Activated T-helper 17 cell treated with anti-CD3 and anti-CD28 coated beads, Interleukin-2, amount 50 U/mL, for 72 hours (primary cell): ENCODE data around the gene MLLT3. TPM values are rescaled to one million over a fixed set of nuclear protein-coding genes. Genes with fewer than 3 reads are reported as not detected.
A peak's percentile ranks its signal among the peaks of the same experiment; 100 is the strongest.
"Not testable (repeated sequence)": the region's sequence is repeated elsewhere in the genome, so short reads cannot be mapped to it uniquely, and the experiment has no call there.

Experiments
- ATAC-seq: fragments of 150-1000 bp; cut with Tn5 transposase; replicated peaks from 2 replicates; pipeline ENCODE4 v1.10.0; 2021; ENCODE audit warnings: mild to moderate bottlenecking, moderate library complexity
- H3K27ac Mint-ChIP-seq: one replicate; pipeline ENCODE4 v1.8.0; 2022; ENCODE audit warnings: mixed read lengths
- H3K27me3 Mint-ChIP-seq: one replicate; pipeline ENCODE4 v1.8.0; 2022; ENCODE audit warnings: mixed read lengths
- H3K36me3 Mint-ChIP-seq: one replicate; pipeline ENCODE4 v1.8.0; 2022; ENCODE audit warnings: low read depth, mild to moderate bottlenecking, mixed read lengths
- H3K4me1 Mint-ChIP-seq: one replicate; pipeline ENCODE4 v1.8.0; 2022; ENCODE audit warnings: mixed read lengths
- H3K4me3 Mint-ChIP-seq: one replicate; pipeline ENCODE4 v1.8.0; 2022; ENCODE audit warnings: mild to moderate bottlenecking, mixed read lengths
- H3K9me3 Mint-ChIP-seq: one replicate; pipeline ENCODE4 v1.8.0; 2022; ENCODE audit warnings: mixed read lengths
- total RNA-seq, 2 donors: library from RNA; stranded (reverse); gene quantifications; one replicate each; pipeline ENCODE4 v1.2.3, GENCODE V29; 2022

Gene MLLT3
- total RNA-seq, 2 donors from 2014 or later, result 45.7 to 54.9 TPM

- H3K4me1 Mint-ChIP-seq, result peaks cover 11% of the 10 kb centered on the region
- no peak overlapping the region for H3K4me3 Mint-ChIP-seq
- H3K27ac Mint-ChIP-seq, result no peak overlapping the region
- peaks cover 18% of the 10 kb centered on the region for H3K36me3 Mint-ChIP-seq
- ATAC-seq, result no peak
- no peaks in the 10 kb centered on the region for H3K27me3 Mint-ChIP-seq
- H3K9me3 Mint-ChIP-seq, result no peaks in the 10 kb centered on the region
These were observed 27.7 kb downstream of the MLLT3 start for GRCh38 chr9:20594608-20595007.

DNA sequence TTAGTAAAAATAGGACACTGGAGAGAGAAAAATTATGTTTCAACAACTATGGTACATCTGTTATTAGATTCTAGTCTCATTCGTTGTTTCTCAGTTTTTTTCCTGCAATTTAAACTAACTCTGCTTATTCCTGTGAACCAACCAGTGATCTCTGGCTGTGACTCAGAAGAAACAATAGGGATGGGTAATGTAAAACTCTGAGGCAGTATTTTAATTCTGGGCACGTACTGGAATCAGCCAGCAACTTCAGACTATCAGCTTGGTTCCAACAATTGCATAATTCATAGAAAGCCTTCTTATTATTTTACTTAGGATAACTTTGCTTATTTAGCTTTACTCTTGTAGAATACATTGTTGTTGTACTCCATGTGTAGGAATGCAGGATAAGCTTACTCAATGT lies 28.8 kb downstream of the MLLT3 start:
- H3K36me3 Mint-ChIP-seq, result peaks cover 17% of the 10 kb centered on the region
- no peak for ATAC-seq
- no peaks in the 10 kb centered on the region for H3K27me3 Mint-ChIP-seq
- no peak overlapping the region for H3K4me3 Mint-ChIP-seq
- no peaks in the 10 kb centered on the region for H3K9me3 Mint-ChIP-seq
- H3K4me1 Mint-ChIP-seq, result peaks cover 11% of the 10 kb centered on the region
- no peak overlapping the region for H3K27ac Mint-ChIP-seq

GRCh38 chr9:20593105-20593504 lies 29.2 kb downstream of the MLLT3 start:
- Mint-ChIP-seq H3K27me3 (no peaks in the 10 kb centered on the region), H3K4me1 (peaks cover 7% of the 10 kb centered on the region), H3K36me3 (peaks cover 17% of the 10 kb centered on the region), H3K4me3 (no peak overlapping the region), H3K9me3 (no peaks in the 10 kb centered on the region), H3K27ac (no peak overlapping the region)
- ATAC-seq, result no peak

GRCh38 chr9:20592673-20593072 lies 29.6 kb downstream of the MLLT3 start:
- H3K9me3 Mint-ChIP-seq, result no peaks in the 10 kb centered on the region
- ATAC-seq, result no peak
- H3K36me3 Mint-ChIP-seq, result peaks cover 17% of the 10 kb centered on the region
- peaks cover 5% of the 10 kb centered on the region for H3K4me1 Mint-ChIP-seq
- no peaks in the 10 kb centered on the region for H3K27me3 Mint-ChIP-seq
- no peak overlapping the region for H3K27ac Mint-ChIP-seq
- H3K4me3 Mint-ChIP-seq, result no peak overlapping the region

- H3K27me3 Mint-ChIP-seq, result no peaks in the 10 kb centered on the region
- H3K4me3 Mint-ChIP-seq, result no peak overlapping the region
- no peak for ATAC-seq
- no peaks in the 10 kb centered on the region for H3K9me3 Mint-ChIP-seq
- H3K4me1 Mint-ChIP-seq, result peaks cover 5% of the 10 kb centered on the region
- peak overlapping the region; percentile 20 for H3K27ac Mint-ChIP-seq
- H3K36me3 Mint-ChIP-seq, result peaks cover 17% of the 10 kb centered on the region
These were observed 31.1 kb downstream of the MLLT3 start for GRCh38 chr9:20591223-20591622.

- Mint-ChIP-seq H3K4me1 (peaks cover 38% of the 10 kb centered on the region), H3K27me3 (no peaks in the 10 kb centered on the region), H3K9me3 (no peaks in the 10 kb centered on the region), H3K27ac (no peak overlapping the region), H3K36me3 (peaks cover 9% of the 10 kb centered on the region), H3K4me3 (no peak overlapping the region)
- peak; percentile 47 for ATAC-seq
These were observed 37.2 kb downstream of the MLLT3 start for GRCh38 chr9:20584968-20585643.

DNA sequence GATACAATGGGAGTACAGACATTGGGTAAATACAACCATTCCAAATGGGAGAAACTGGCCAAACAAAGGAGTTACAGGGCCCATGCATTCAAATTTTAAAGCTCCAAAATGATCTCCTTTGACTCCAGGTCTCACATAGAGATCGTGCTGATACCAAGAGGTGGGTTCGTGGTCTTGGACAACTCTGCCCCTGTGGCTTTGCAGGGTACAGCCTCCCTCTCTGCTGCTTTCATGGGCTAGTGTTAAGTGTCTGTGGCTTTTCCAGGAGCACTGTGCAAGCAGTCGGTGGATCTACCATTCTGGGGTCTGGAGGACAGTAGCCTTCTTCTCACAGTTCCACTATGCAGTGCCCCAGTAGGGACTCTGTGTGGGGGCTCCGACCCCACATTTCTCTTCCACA lies 39.2 kb downstream of the MLLT3 start:
- Mint-ChIP-seq H3K27ac (peak overlapping the region; percentile 12), H3K4me1 (peaks cover 47% of the 10 kb centered on the region), H3K4me3 (peak overlapping the region; percentile 41)
- not testable (repeated sequence) for H3K9me3 Mint-ChIP-seq, H3K27me3 Mint-ChIP-seq, ATAC-seq, H3K36me3 Mint-ChIP-seq

- peak overlapping the region; percentile 41 for H3K4me3 Mint-ChIP-seq
These were observed 40.1 kb downstream of the MLLT3 start for GRCh38 chr9:20582150-20582549.

DNA sequence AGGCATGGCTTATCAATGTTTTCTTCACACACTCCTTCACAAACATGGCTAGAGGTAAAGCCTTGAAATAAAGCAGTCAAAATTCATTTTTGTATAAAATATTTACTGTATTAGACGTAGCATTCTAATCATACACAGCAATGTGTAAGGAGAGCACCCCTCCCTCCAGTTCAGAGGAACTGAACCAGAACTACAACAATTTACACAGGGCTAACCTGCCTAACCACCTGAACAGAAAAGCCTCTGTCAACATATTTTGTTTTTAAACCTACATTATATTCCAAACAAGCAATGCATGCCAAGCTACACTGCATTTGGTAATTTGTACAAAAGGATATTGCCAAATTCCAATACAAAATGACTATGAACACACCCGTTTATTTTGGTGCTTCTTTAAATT lies 41.6 kb downstream of the MLLT3 start:
- Mint-ChIP-seq H3K4me3 (no peak overlapping the region), H3K4me1 (peaks cover 48% of the 10 kb centered on the region), H3K27ac (no peak overlapping the region)

More at GRCh38 chr9:20582150-20582549, 40.1 kb downstream of the MLLT3 start:
- Mint-ChIP-seq H3K27me3 (no peaks in the 10 kb centered on the region), H3K9me3 (no peaks in the 10 kb centered on the region), H3K27ac (peak overlapping the region; percentile 12), H3K4me1 (peaks cover 48% of the 10 kb centered on the region), H3K36me3 (peaks cover 19% of the 10 kb centered on the region)
- ATAC-seq, result peak; percentile 76

DNA sequence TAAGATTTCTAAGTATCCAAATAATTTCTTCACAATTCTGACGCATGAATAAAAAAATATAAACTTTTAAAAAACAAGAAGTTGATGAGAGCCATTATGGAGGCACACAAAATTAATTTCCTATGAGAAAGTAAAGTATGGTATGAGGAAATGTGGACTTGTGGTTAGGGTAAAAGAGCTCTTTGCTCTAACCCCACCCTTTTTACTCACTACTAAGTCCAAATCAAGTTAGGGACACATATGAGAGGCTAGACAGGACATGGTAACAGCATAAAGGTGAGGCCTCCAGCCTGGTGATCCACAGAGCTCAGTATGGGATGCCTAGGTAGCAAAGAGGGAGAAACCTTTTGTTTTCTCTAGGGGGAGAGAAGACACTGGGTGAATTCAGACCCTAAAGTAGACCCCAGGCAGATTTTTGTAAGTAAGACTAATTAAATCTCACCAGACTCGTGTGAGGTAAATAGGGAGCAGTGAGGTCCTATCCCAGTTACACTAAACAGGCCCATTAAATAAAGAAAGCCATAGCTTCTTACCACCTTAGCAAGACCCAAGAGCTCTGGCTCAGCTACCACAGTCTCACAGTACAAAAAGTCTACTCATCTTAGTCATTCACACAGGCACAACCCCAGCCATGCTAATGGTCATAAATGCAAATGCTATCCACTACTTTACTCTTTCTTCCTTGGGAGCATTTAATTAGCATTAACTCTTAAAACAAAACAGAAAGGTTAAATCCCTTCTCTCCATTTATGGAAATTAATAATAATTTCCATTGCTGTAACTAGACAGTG lies 42.6 kb downstream of the MLLT3 start:
- H3K36me3 Mint-ChIP-seq, result peaks cover 33% of the 10 kb centered on the region
- no peak overlapping the region for H3K4me3 Mint-ChIP-seq
- no peak overlapping the region for H3K27ac Mint-ChIP-seq
- peaks cover 47% of the 10 kb centered on the region for H3K4me1 Mint-ChIP-seq
- no peaks in the 10 kb centered on the region for H3K27me3 Mint-ChIP-seq
- H3K9me3 Mint-ChIP-seq, result peaks cover 5% of the 10 kb centered on the region
- ATAC-seq, result peak; percentile 81

More for the DNA sequence above, 41.6 kb downstream of the MLLT3 start:
- peaks cover 28% of the 10 kb centered on the region for H3K36me3 Mint-ChIP-seq
- no peaks in the 10 kb centered on the region for H3K27me3 Mint-ChIP-seq
- H3K9me3 Mint-ChIP-seq, result peaks cover 5% of the 10 kb centered on the region
- no peak for ATAC-seq

DNA sequence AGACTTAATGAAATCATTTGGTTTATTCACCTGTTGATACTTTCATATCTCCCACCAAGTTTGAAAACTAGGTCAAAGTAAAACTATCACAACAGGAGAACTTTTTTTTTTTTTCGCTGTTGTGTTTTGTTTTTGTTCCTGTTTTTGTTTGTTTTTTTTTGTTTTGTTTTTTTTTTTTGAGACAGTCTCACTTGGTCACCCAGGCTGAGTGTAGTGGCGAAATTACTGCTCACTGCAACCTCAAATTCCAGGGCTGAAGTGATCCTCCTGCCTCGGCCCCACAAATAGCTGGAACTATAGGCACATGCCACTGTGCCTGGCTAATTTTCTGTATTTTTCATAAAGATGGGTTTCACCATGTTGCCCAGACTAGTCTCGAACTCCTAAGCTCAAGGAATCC lies 49.3 kb downstream of the MLLT3 start:
- no peak for ATAC-seq
- no peaks in the 10 kb centered on the region for H3K27me3 Mint-ChIP-seq
- H3K27ac Mint-ChIP-seq, result no peak overlapping the region
- H3K36me3 Mint-ChIP-seq, result peaks cover 23% of the 10 kb centered on the region
- peaks cover 37% of the 10 kb centered on the region for H3K4me1 Mint-ChIP-seq
- no peak overlapping the region for H3K4me3 Mint-ChIP-seq
- H3K9me3 Mint-ChIP-seq, result peaks cover 5% of the 10 kb centered on the region

GRCh38 chr9:20570756-20571155 lies 51.5 kb downstream of the MLLT3 start:
- peaks cover 5% of the 10 kb centered on the region for H3K36me3 Mint-ChIP-seq
- H3K4me3 Mint-ChIP-seq, result peak overlapping the region; percentile 48
- peaks cover 42% of the 10 kb centered on the region for H3K4me1 Mint-ChIP-seq
- ATAC-seq, result peak; percentile 91
- H3K27ac Mint-ChIP-seq, result no peak overlapping the region
- H3K9me3 Mint-ChIP-seq, result no peaks in the 10 kb centered on the region
- no peaks in the 10 kb centered on the region for H3K27me3 Mint-ChIP-seq

- Mint-ChIP-seq H3K4me1 (peaks cover 40% of the 10 kb centered on the region), H3K36me3 (peaks cover 3% of the 10 kb centered on the region), H3K27me3 (no peaks in the 10 kb centered on the region), H3K27ac (no peak overlapping the region), H3K4me3 (no peak overlapping the region), H3K9me3 (no peaks in the 10 kb centered on the region)
- ATAC-seq, result no peak
These were observed 52.2 kb downstream of the MLLT3 start for GRCh38 chr9:20570087-20570486.

DNA sequence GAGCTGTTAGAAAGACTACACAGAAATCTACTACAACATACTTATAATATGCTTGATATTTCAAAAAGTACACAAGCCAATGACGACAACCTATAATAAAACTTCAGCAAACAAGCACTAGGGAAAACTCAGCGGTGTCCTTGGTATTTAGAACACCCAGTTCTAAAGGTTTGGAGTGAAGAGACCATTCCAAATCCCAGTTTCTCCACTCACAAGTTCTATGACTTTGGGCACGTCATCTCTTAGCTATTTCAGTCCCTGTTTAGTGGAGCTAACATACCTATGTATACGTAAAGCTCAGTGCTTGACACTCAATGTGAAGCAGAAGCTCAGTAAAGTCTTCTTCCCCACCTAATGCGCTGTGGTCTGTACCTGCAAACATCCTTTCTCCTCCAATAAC lies 52.8 kb downstream of the MLLT3 start:
- Mint-ChIP-seq H3K27me3 (no peaks in the 10 kb centered on the region), H3K36me3 (no peaks in the 10 kb centered on the region), H3K4me1 (peaks cover 40% of the 10 kb centered on the region), H3K4me3 (no peak overlapping the region), H3K27ac (no peak overlapping the region), H3K9me3 (no peaks in the 10 kb centered on the region)
- no peak for ATAC-seq

DNA sequence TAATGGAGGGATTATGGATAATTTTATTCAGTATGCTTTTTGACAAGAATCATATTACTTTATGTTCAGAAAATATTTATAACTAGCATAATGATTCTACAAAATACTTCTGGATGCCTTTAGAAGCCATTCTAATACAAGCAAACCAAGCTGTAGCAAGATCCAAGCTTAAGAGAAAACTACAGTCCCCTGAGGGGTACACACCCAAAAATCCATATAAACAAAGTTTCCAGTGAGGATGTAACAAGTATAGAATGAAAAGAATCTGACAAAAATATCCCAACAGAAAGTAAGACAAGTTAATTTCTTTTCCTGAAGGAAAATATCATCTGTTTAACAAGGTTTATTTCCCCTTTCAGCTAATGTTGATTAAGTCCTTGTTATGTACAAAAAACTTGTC lies 53.9 kb downstream of the MLLT3 start:
- ATAC-seq, result no peak
- H3K36me3 Mint-ChIP-seq, result no peaks in the 10 kb centered on the region

More for the DNA sequence above, 53.9 kb downstream of the MLLT3 start:
- peaks cover 45% of the 10 kb centered on the region for H3K4me1 Mint-ChIP-seq
- no peaks in the 10 kb centered on the region for H3K9me3 Mint-ChIP-seq
- H3K27me3 Mint-ChIP-seq, result no peaks in the 10 kb centered on the region
- no peak overlapping the region for H3K27ac Mint-ChIP-seq
- H3K4me3 Mint-ChIP-seq, result no peak overlapping the region
